ENCODE data around the gene HOXC9.

The HOXC9 gene

GRCh38 chr12:53989227-53990113 lies 10.5 kb upstream of the HOXC9 start (continued):
- TF ChIP-seq ZNF692 (tag by site-specific recombination; IDR thresholded peaks at IDR 0.05) (peak; percentile 32; the same call in 1 of the 2 replicates), ZNF19 (tag by site-specific recombination; IDR thresholded peaks at IDR 0.05; ENCODE audit: low read depth) (no peak), ZEB2 (tag by site-specific recombination; IDR thresholded peaks at IDR 0.05) (peak; percentile 70), ZNF366 (tag by site-specific recombination; conservative IDR thresholded peaks at IDR 0.05) (peak; percentile 60; the same call in 1 of the 2 replicates), PATZ1 (tag by site-specific recombination; IDR thresholded peaks at IDR 0.05) (no peak; the same call in 1 of the 2 replicates), ZNF785 (tag by site-specific recombination; IDR thresholded peaks at IDR 0.05) (no peak), ZNF398 (tag by site-specific recombination; IDR thresholded peaks at IDR 0.05) (peak; percentile 57), ZNF768 (tag by site-specific recombination; IDR thresholded peaks at IDR 0.05) (peak; percentile 62; the same call in 1 of the 2 replicates), ZNF501 (tag by site-specific recombination; IDR thresholded peaks at IDR 0.05) (no peak), WT1 (tag by site-specific recombination; IDR thresholded peaks at IDR 0.05) (peak; percentile 77), ZFP69B (tag by site-specific recombination; IDR thresholded peaks at IDR 0.05) (no peak), CTCF (tag by site-specific recombination; IDR thresholded peaks at IDR 0.05) (peak; percentile 66; the same call in 1 of the 2 replicates), ZNF335 (tag by site-specific recombination; conservative IDR thresholded peaks at IDR 0.05) (peak; percentile 73), ZBTB44 (tag by site-specific recombination; IDR thresholded peaks at IDR 0.05) (0 out of 2 replicates have a peak, but pooled peaks have one; percentile 26), ZNF654 (tag by site-specific recombination; IDR thresholded peaks at IDR 0.05; ENCODE audit: low read depth) (peak; percentile 35), ZBTB10 (tag by site-specific recombination; IDR thresholded peaks at IDR 0.05) (peak; percentile 58; the same call in 1 of the 2 replicates), ZNF600 (tag by site-specific recombination; IDR thresholded peaks at IDR 0.05) (peak; percentile 49; the same call in 1 of the 2 replicates), SP3 (tag by site-specific recombination; IDR thresholded peaks at IDR 0.05) (peak; percentile 13; the same call in 1 of the 2 replicates), ZBTB48 (tag by site-specific recombination; IDR thresholded peaks at IDR 0.05) (peak; percentile 47; the same call in 1 of the 2 replicates), ZSCAN23 (tag by site-specific recombination; IDR thresholded peaks at IDR 0.05) (no peak), ZNF76 (tag by site-specific recombination; IDR thresholded peaks at IDR 0.05; ENCODE audit: borderline replicate concordance, low read depth) (peak; percentile 24; the same call in 1 of the 2 replicates), ZNF10 (tag by site-specific recombination; IDR thresholded peaks at IDR 0.05) (peak; percentile 79; the same call in 1 of the 2 replicates), ELK4 (IDR thresholded peaks at IDR 0.05; ENCODE audit: borderline replicate concordance, low read depth, low read length) (no peak), ZBTB20 (tag by site-specific recombination; IDR thresholded peaks at IDR 0.05) (peak; percentile 28; the same call in 1 of the 2 replicates), KLF7 (tag by site-specific recombination; IDR thresholded peaks at IDR 0.05; ENCODE audit: borderline replicate concordance) (no peak)

Data from HEK293 (cell line).